ELF-1 (cell line): ENCODE data around the gene HAGHL.

Experiments used
- DNase-seq: peaks from one replicate; pipeline ENCODE4 v3.0.0-alpha.2; 2016; ENCODE audit warnings: low read depth, low spot score

Gene HAGHL, protein sequence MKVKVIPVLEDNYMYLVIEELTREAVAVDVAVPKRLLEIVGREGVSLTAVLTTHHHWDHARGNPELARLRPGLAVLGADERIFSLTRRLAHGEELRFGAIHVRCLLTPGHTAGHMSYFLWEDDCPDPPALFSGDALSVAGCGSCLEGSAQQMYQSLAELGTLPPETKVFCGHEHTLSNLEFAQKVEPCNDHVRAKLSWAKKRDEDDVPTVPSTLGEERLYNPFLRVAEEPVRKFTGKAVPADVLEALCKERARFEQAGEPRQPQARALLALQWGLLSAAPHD

DNA sequence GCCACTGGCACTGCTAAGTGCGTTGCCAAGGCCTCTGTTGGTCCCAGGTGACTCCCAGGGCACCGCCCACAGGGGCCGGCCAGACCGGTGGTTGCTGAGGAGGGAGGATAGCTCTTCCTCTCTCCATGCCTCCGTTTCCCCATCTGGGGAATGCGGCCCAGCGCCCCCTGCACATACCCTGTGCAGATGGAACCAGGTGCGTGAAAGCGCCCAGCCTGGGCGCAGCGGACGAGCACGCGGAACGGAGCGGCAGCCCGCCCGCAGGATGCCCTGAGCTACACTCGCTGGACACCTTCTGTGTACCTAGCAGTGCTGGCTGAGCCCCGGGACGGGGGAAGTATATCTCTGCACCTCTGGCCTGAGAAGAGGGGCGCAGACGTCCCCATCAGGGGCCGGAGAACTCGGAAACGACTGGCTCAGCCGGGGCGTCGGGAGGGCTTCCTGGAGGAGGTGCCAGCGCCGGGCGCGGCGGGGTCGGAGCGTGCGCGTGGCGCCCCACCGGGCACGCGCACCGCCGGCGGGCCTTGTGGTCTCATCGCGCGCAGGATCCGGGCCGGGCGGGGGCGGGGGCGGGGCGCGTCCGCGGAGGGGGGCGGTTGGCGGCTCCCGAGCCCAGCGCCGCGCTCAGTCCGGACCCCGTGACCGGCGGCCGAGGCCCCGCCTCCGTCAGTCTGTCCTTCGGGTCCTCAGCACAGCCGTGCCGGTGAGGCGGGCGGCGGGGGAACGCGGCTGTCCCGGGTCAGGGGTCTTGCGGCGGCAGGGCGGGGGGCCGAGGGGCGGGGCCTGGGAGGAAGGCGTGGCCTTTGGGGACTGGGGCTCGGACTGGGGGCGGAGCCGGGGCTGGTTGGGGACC is at the start of gene HAGHL, which contains the start of gene CCDC78:
HAGHL (plus strand) TSS at position 669 of the 853 bp plus-strand sequence. CDS start 404 bp downstream, outside the sequence.
CCDC78 (minus strand) TSS at position 6 of the 853 bp plus-strand sequence. CDS start 76 bp downstream, outside the sequence.
- DNase-seq = no peak

DNA sequence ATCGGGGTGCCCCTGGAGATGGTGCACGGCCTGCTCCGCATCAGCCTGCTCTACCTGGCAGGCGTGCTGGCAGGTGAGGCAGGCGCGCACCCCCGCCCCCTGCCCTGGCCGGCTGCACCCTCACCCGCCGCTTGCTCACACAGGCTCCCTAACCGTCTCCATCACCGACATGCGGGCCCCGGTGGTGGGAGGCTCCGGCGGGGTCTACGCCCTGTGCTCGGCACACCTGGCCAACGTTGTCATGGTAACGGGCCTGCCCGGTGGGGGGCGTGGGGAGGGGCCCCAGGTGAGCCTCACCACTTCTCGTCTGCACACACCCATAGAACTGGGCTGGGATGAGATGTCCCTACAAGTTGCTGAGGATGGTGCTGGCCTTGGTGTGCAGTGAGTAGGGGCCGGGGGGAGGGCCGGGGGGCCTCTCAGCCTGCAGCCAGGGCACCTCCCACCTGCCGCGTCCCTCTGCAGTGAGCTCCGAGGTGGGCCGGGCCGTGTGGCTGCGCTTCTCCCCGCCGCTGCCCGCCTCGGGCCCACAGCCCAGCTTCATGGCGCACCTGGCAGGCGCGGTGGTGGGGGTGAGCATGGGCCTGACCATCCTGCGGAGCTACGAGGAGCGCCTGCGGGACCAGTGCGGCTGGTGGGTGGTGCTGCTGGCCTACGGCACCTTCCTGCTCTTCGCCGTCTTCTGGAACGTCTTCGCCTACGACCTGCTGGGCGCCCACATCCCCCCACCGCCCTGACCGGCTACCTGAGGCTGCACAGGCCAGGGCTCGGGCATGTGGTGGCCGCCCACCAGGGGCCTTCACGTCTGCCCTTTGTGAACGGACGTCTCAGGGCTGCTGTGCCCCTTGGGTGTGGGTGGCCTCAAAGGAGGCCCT is 49.4 kb upstream of the HAGHL start:
- DNase-seq = no peak

DNA sequence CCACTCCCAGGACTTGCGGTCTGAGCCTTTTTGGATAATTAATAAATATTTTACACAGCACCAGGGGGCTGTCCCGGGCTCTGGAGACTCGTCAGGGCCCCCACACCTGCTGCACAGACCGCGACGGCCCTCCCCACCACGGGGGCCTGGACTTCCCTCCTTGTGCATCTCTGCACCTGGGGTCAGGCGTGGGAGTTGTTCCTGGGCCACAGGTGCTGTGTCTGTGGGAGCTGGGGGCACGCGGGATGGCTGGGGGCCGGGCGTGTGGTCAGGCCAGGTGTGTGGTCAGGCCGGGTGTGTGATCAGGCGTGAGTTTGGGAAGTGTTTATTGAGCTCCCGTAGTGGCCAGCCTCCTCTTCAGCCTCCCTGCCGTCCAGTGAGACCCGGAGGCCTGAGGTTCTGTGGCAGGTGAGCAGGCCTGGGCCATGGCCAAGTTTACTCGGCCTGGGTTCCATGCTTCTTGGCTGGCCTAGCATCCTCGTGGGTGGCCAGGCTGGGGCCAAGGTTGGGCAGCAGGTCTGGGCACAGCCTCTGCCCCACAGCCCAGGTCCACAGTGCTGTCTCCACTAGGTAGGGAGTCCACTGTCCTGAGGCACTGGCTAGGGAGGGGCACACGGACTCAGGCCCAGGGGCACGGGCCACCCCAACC is 48.6 kb upstream of the HAGHL start:
- no peak for DNase-seq

GRCh38 chr16:678858-679813 is 47.8 kb upstream of the HAGHL start:
- peak; percentile 82 for DNase-seq

- peak; percentile 89 for DNase-seq
Measured at GRCh38 chr16:679814-680624, 46.9 kb upstream of the HAGHL start, which contains the start of gene STUB1. STUB1 (plus strand) TSS chr16:680410; CDS start chr16:680526, 116 bp downstream.

DNA sequence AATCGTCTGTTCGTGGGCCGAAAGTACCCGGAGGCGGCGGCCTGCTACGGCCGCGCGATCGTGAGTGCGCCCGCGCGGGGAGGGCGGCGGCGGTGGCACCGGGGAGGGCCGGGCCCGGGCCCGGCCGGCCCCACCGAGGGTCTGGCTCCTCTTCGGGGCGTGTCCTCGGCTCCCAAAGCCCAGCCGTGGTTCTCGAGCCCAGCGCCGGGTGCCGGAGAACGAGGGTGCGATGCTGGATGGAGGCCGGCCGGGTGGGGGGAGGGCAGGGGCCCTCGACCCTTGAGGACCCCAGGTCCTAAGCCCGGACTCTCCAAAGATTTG is 46.3 kb upstream of the HAGHL start:
- no peak for DNase-seq

DNA sequence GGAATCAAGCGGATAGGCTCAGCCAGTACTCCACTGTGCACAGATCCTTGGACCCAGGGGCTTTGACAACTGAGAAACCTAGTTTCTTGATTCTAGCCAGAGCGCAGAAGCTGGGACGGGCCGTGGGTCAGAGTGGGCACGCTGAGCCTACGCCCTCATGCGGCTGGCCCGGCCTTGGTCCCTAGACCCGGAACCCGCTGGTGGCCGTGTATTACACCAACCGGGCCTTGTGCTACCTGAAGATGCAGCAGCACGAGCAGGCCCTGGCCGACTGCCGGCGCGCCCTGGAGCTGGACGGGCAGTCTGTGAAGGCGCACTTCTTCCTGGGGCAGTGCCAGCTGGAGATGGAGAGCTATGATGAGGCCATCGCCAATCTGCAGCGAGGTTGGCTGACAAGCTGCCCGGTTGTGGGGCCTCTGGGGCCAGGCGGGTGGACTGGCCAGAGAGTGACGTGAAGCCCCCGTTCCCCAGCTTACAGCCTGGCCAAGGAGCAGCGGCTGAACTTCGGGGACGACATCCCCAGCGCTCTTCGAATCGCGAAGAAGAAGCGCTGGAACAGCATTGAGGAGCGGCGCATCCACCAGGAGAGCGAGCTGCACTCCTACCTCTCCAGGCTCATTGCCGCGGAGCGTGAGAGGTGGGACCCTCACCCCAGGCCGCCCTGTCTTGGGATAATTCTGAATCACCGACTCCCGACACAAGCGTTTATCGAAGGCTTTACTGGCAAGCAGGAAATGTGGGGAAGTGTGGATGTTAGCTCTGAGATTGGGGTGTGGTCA is 45.8 kb upstream of the HAGHL start:
- no peak for DNase-seq

DNA sequence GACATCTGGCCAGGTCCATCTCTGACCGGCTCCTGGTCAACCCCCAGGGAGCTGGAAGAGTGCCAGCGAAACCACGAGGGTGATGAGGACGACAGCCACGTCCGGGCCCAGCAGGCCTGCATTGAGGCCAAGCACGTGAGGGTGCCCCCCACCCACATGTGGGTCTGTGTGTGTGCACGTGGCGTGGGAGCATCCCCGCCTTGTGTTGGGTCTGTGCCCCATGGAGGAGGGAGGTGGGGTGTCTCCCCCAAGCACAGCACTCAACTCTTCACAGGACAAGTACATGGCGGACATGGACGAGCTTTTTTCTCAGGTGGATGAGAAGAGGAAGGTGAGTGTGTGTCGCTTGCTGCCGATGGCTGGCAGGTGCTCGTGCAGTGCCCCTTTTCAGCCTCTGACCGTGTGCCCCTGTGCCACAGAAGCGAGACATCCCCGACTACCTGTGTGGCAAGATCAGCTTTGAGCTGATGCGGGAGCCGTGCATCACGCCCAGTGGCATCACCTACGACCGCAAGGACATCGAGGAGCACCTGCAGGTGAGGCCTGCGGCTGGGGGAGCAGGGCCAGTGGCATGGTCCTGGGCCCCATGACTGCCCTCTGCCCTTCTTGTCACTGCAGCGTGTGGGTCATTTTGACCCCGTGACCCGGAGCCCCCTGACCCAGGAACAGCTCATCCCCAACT is 45.0 kb upstream of the HAGHL start:
- DNase-seq = no peak

- DNase-seq = no peak
Measured at GRCh38 chr16:682493-683395, 44.2 kb upstream of the HAGHL start.

- DNase-seq = no peak
Measured at GRCh38 chr16:683396-684070, 43.4 kb upstream of the HAGHL start.

DNA sequence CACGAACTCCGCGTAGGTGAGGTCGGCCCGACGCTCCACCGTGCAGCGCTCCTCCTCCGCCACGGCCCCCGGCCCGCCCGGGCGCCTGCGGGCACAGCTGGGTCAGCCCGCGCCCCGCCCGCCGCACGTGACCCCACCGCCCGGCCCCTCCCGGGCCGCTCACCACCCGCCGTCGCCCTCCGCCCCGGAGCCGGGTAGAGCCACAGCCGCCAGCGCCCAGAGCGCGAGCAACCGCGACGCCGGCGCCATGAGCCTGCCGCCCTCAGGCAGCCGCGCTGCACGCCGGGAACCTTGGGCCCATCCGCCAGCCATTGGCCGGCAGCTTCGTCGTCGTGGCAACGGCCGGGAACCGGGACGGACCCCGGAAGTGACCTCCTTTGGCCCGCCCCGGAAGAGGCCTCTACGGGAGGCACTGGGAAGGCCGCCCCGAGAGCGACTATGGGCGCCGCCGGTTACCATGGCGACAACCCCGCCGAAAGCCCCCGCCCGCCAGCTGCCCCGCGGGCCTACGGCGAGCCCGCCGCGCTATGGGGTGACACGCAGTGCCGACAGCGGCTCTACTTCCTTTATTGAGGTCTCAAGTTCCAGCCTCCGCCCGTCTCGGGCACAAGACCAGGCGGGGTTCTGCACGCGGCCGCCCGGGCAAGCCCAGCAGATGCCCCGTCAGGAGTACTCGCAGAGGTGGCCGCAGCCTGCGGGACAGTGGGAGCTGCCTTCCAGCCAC is 42.7 kb upstream of the HAGHL start, which contains the start of gene JMJD8:
JMJD8 (minus strand) TSS at position 264 of the 724 bp plus-strand sequence; CDS start at position 249, 15 bp downstream.
- peak; percentile 98 for DNase-seq

DNA sequence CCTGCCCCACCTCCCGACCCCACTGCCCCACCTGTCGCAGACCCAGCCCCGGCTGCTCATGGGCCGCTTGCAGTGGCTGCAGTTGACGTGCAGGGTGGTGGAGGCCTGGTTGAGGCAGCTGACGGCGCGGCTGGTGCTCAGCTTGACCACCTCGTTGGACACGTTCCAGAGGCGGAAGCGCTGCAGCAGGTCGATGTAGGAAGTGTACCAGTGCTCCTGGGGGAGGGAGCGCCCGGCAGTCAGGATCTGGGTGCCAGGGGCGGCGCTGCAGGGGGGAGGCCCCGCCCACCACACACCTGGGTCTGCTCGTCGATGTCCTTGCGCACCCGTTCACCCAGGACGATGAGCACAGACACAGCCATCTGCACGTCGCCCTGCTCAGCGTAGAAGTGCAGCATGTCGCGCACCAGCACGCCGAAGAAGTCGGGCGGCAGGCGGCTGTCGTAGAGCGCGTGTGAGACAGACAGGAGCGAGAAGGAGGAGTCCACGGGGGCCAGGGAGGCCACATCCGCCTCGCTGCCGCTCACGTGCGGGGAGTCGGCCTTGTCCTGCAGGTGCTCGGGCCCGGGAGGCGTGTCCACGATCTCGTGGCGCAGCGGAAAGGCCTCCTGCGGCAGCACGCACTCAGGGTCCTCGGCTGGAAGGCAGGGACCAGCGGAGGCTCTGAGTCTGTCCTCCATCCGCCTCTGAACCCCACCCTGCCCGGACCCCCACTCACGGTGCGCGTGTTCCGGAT is 41.8 kb upstream of the HAGHL start:
- no peak for DNase-seq

GRCh38 chr16:685967-686366 is 40.9 kb upstream of the HAGHL start:
- no peak for DNase-seq

DNA sequence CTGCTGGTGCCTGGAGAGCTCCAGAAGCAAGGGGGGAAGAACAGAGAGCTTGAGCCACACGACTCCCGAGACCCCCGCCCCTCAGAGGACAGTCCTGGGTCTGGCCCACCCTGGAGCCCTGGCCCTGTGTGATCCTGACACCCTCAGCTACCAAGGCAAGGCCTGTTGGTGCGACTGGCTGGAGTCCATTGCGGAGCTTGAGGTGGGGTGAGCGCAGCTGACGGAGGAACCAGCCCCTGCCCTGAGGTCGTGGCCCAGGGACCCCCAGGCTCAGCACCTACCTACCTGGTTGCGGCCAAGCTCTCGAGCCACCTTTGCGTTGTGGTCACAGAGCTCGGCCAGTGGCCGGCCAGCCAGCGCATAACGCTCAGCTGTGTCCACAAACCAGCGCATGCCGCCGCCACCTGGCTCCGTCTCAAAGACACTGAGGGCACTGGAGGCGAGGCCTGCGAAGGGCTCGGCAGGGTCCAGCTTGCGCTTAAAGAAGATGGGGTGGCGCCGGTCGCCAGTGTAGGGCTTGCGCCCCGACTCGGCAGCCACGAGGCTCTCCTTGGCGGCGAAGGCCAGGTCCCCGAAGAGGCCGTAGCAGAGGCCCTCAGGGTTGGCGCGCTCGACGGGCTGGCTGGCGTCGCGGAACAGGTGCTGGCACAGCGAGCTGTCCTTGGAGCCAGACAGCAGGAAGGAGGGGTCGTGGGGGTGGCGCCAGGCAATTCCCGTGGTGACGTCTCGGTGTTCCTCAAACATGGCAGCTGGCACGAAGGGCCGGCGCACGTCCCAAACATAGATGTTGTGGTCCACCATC is 40.2 kb upstream of the HAGHL start:
- DNase-seq = no peak
